Upper lobe of right lung (tissue), 1 donor: ENCODE results near the gene NCKAP5. TPM values are rescaled to one million over a fixed set of nuclear protein-coding genes. Genes with fewer than 3 reads are reported as not detected.

Source experiments
- ATAC-seq: fragments of 200-7000 bp; cut with Tn5 transposase; one replicate; pipeline ENCODE4 v1.9.1; 2020; ENCODE audit warnings: mild to moderate bottlenecking, moderate library complexity
- DNase-seq: peaks from one replicate; pipeline ENCODE4 v3.0.0-alpha.2; 2020
- H3K27ac ChIP-seq: fragments of 200-600 bp; one replicate; pipeline ENCODE4 v1.8.0; 2022
- H3K27me3 ChIP-seq: fragments of 200-600 bp; one replicate; pipeline ENCODE4 v1.8.0; 2022; ENCODE audit warnings: mild to moderate bottlenecking
- H3K36me3 ChIP-seq: fragments of 200-600 bp; one replicate; pipeline ENCODE4 v1.8.0; 2022
- H3K4me1 ChIP-seq: fragments of 200-600 bp; one replicate; pipeline ENCODE4 v1.8.0; 2022
- H3K4me3 ChIP-seq: fragments of 200-600 bp; one replicate; pipeline ENCODE4 v1.8.0; 2022; ENCODE audit warnings: mild to moderate bottlenecking
- H3K9me3 ChIP-seq: fragments of 200-600 bp; one replicate; pipeline ENCODE4 v1.8.0; 2022
- intact Hi-C: fragments of 100-400 bp; cut with DNase I; formaldehyde crosslinking; loops from one replicate; pipeline ENCODE4 v1.11.0; 2022
- total RNA-seq: library from RNA; stranded (reverse); fragmentation: NEBNext Ultra II Directional; extraction: Animal tissue kit (Norgen Biotek cat#: 25700); gene quantifications from one replicate; pipeline ENCODE4 v1.2.1, GENCODE V29; 2021
- TF ChIP-seq, protein P1 (sequence below): fragments of 200-600 bp; IDR thresholded peaks from one replicate; pipeline ENCODE4 v1.8.0; 2022; ENCODE audit warnings: antibody characterized with exemption
- donor health status: DM: no; HTN: yes; CAD: no; lungs with severe emphysema.

Gene NCKAP5
- total RNA-seq, 1 donor from 2014 or later = 40.8 TPM

DNA sequence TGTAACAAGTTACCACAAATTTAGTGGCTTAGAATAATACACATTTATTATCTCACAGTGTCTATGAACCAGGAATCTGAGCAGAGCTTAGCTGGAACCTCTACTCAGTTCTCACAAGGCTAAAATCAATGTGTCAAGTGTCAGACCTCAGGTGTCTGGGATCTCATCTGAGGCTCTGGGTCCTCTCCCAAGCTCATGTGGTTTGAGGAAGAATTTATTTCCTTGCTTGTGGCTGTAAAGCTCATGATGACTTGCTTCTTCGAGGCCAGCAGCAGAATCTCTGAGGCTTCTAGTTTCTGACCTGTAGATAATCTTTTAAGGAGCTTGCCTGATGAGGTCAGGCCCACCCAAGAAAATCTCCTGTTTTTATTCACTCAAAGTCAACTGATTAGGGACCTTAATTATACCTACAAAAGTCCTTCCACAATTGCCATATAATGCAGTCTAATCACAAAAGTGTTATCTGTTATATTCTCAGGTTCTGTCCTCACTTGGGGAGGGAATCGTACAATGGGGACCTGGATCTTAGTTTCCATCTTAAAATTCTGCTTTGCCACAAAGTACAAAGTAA is 14.3 kb downstream of the NCKAP5 start:
- TF ChIP-seq, protein P1, sequence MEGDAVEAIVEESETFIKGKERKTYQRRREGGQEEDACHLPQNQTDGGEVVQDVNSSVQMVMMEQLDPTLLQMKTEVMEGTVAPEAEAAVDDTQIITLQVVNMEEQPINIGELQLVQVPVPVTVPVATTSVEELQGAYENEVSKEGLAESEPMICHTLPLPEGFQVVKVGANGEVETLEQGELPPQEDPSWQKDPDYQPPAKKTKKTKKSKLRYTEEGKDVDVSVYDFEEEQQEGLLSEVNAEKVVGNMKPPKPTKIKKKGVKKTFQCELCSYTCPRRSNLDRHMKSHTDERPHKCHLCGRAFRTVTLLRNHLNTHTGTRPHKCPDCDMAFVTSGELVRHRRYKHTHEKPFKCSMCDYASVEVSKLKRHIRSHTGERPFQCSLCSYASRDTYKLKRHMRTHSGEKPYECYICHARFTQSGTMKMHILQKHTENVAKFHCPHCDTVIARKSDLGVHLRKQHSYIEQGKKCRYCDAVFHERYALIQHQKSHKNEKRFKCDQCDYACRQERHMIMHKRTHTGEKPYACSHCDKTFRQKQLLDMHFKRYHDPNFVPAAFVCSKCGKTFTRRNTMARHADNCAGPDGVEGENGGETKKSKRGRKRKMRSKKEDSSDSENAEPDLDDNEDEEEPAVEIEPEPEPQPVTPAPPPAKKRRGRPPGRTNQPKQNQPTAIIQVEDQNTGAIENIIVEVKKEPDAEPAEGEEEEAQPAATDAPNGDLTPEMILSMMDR = no peak
- DNase-seq (no peak), ATAC-seq (no peak)
- Histone ChIP-seq H3K27ac (no peak overlapping the region), H3K4me1 (no peaks in the 10 kb centered on the region), H3K4me3 (no peak overlapping the region), H3K36me3 (no peaks in the 10 kb centered on the region), H3K27me3 (no peaks in the 10 kb centered on the region), H3K9me3 (no peaks in the 10 kb centered on the region)
- intact Hi-C loops = no loop called here

DNA sequence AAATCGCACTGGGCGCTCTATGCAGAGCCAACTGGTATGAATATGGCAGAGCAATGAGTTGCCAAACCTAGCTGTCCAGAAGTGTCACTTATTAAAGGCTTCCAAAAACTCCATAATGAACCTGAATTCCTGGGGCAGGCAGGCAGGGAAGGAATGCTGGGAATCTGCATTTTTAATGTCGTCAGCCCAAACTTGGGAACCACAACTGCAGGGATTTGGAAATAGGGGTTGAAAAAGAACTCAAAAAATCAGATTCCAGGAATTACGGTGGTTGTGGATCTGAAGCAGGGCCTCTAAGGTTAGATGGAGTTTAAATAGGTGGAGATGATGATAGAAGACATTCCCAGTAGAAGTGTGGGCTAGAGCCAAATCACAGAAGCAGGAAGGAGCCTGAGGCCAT is 15.0 kb downstream of the NCKAP5 start:
- TF ChIP-seq, protein P1 = no peak
- no peak for ATAC-seq

DNA sequence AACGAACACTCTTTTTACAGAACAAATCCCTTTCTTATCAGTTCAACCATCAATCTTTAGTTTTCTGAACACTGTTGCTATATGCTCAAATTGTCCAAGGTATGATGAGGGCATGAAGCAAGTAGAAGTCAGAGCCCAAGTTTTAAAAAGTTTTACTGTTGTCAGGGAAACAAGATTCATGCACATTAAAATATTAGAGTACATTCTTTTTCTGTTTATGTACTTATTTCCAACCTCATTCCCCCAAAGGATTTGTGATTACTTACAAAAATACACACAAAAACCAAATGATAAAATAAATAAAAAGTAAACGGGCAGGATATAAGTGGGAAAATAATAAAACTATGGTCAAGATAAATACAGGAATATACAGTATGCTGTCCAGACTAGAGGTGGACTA is 15.4 kb downstream of the NCKAP5 start:
- Histone ChIP-seq H3K36me3 (no peaks in the 10 kb centered on the region), H3K9me3 (no peaks in the 10 kb centered on the region), H3K4me3 (no peak overlapping the region), H3K27me3 (no peaks in the 10 kb centered on the region), H3K4me1 (no peaks in the 10 kb centered on the region), H3K27ac (no peak overlapping the region)
- TF ChIP-seq, protein P1 = no peak
- no peak for DNase-seq
- no peak for ATAC-seq
- intact Hi-C loops = no loop called here

More for the DNA sequence above, 15.0 kb downstream of the NCKAP5 start:
- H3K36me3 ChIP-seq = no peaks in the 10 kb centered on the region
- no peaks in the 10 kb centered on the region for H3K4me1 ChIP-seq
- no peak for DNase-seq
- no peaks in the 10 kb centered on the region for H3K27me3 ChIP-seq
- H3K27ac ChIP-seq = no peak overlapping the region
- H3K4me3 ChIP-seq = no peak overlapping the region
- intact Hi-C loops = no loop called here
- H3K9me3 ChIP-seq = no peaks in the 10 kb centered on the region

DNA sequence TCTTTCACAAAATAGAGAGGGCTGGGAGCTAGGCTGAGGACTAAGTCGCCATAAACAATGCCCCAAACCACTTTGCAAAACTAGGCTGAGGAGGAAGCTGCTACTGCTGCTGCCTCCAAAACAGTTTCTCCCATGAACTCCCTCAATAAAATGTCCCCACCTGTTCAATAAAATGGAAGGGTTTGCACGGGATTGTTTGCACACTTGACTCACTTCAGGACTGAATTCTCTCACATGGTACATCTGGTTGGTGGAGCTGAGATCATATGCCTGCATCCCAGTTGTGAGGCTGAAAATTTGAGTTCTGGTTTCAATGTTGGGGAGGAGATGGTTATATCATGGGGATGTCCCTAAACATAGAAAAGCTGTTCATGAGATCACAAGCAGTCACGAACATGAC is 26.5 kb downstream of the NCKAP5 start:
- no peak overlapping the region for H3K27ac ChIP-seq
- H3K4me1 ChIP-seq = no peaks in the 10 kb centered on the region
- no peaks in the 10 kb centered on the region for H3K36me3 ChIP-seq
- intact Hi-C loops = no loop called here
- ATAC-seq = no peak
- DNase-seq = no peak
- no peak overlapping the region for H3K4me3 ChIP-seq
- H3K27me3 ChIP-seq = no peaks in the 10 kb centered on the region
- no peaks in the 10 kb centered on the region for H3K9me3 ChIP-seq
- TF ChIP-seq, protein P1 = no peak

DNA sequence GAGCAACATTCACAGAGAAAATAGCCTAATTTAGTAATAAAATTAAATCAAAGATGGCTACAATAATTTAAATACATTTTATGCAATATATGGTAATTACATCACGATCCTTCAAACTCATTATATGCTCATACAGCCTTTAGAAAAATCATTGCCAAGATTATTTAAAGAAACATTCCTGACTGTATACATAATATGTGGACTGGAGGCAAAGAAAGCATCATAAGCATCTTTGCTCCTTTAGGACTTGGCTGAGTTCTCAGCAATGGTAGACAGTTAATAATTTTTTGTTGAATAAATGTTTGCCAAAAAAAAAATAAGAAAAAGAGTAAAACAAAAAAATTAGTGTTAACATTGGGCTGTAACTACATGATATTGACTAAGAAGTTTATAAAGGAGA is 26.9 kb downstream of the NCKAP5 start:
- no peak for DNase-seq
- ATAC-seq = no peak
- intact Hi-C loops = no loop called here

More for the DNA sequence above, 26.9 kb downstream of the NCKAP5 start:
- Histone ChIP-seq H3K27me3 (no peaks in the 10 kb centered on the region), H3K27ac (no peak overlapping the region), H3K4me3 (no peak overlapping the region), H3K36me3 (no peaks in the 10 kb centered on the region), H3K9me3 (no peaks in the 10 kb centered on the region), H3K4me1 (no peaks in the 10 kb centered on the region)
- TF ChIP-seq, protein P1 = no peak
